Keratinocyte (primary cell): Measurements from ENCODE around the gene OS9. TPM values are rescaled to one million over a fixed set of nuclear protein-coding genes. Genes with fewer than 3 reads are reported as not detected.

Experiments
- DNase-seq: peaks from one replicate; pipeline ENCODE4 v3.0.0-alpha.2; 2011; ENCODE audit warnings: low read depth, missing footprints, low spot score
- FAIRE-seq: peaks from 2 replicates; lab custom pipeline; 2011; peaks lifted over from hg19 to GRCh38; lab: Jason Lieb, UNC
- H2AFZ ChIP-seq: 2 replicates; pipeline ENCODE4 v1.6.0; 2012; ENCODE audit warnings: low read length, control low read depth, inconsistent platforms; ENCODE audit not compliant: control insufficient read depth
- H3K27ac ChIP-seq: 2 replicates; pipeline ENCODE4 v1.5.1; 2011; ENCODE audit warnings: low read length; ENCODE audit not compliant: control insufficient read depth, insufficient read depth
- H3K27me3 ChIP-seq: 3 replicates; pipeline ENCODE4 v1.6.0; 2011; ENCODE audit warnings: low read length; ENCODE audit not compliant: control insufficient read depth, insufficient read depth; ENCODE audit errors: extremely low read depth
- H3K36me3 ChIP-seq, 2 experiments: 2 replicates in 1 of 2; 3 replicates in 1 of 2; pipeline ENCODE4 v1.5.1; 2011; ENCODE audit warnings: low read length in 2 of 2, mild to moderate bottlenecking in 1 of 2; ENCODE audit not compliant: control insufficient read depth in 2 of 2, insufficient read depth in 2 of 2; ENCODE audit errors: extremely low read depth in 1 of 2
- H3K4me1 ChIP-seq: 3 replicates; pipeline ENCODE4 v1.5.1; 2011; ENCODE audit warnings: low read length; ENCODE audit not compliant: control insufficient read depth, insufficient read depth; ENCODE audit errors: extremely low read depth
- H3K4me2 ChIP-seq: 3 replicates; pipeline ENCODE4 v1.6.0; 2011; ENCODE audit warnings: low read depth, low read length; ENCODE audit not compliant: control insufficient read depth, insufficient read depth; ENCODE audit errors: extremely low read depth
- H3K4me3 ChIP-seq, 3 experiments: fragments of 200-600 bp in 1 of 3; sonication (generic) in 1 of 3; 2 replicates in 2 of 3; 3 replicates in 1 of 3; pipeline ENCODE4 v1.5.1; 2011 to 2016; ENCODE audit warnings: low read length in 3 of 3, mild to moderate bottlenecking in 3 of 3, control low read depth in 2 of 3, inconsistent platforms in 1 of 3, low read depth in 1 of 3, mixed read lengths in 1 of 3, mixed run types in 1 of 3, moderate library complexity in 1 of 3; ENCODE audit not compliant: control insufficient read depth in 2 of 3, insufficient read depth in 2 of 3; ENCODE audit errors: extremely low read depth in 1 of 3
- H3K79me2 ChIP-seq: 2 replicates; pipeline ENCODE4 v1.6.0; 2012; ENCODE audit warnings: low read length; ENCODE audit not compliant: control insufficient read depth, insufficient read depth
- H3K9ac ChIP-seq: 3 replicates; pipeline ENCODE4 v1.6.0; 2011; ENCODE audit warnings: low read length; ENCODE audit not compliant: control insufficient read depth, insufficient read depth; ENCODE audit errors: extremely low read depth
- H3K9me1 ChIP-seq: 3 replicates; pipeline ENCODE4 v1.6.0; 2011; ENCODE audit warnings: low read length; ENCODE audit not compliant: control insufficient read depth, insufficient read depth; ENCODE audit errors: extremely low read depth
- H3K9me3 ChIP-seq: 2 replicates; pipeline ENCODE4 v1.5.1; 2012; ENCODE audit warnings: low read depth, low read length; ENCODE audit not compliant: control insufficient read depth
- H4K20me1 ChIP-seq: 3 replicates; pipeline ENCODE4 v1.6.0; 2011; ENCODE audit warnings: low read length; ENCODE audit not compliant: control insufficient read depth, insufficient read depth; ENCODE audit errors: extremely low read depth
- CTCF ChIP-seq, 3 experiments: IDR thresholded peaks in 1 of 3; conservative IDR thresholded peaks in 1 of 3; optimal IDR thresholded peaks in 1 of 3; 2 replicates in 2 of 3; 3 replicates in 1 of 3; pipeline versions ENCODE3 to v1.5.1; 2011; ENCODE audit warnings: low read length in 3 of 3, mild to moderate bottlenecking in 3 of 3, moderate library complexity in 2 of 3, control low read depth in 1 of 3, inconsistent platforms in 1 of 3; ENCODE audit not compliant: insufficient read depth in 2 of 3; ENCODE audit errors: extremely low read depth in 1 of 3
- EZH2 ChIP-seq: IDR thresholded peaks from one replicate; pipeline ENCODE4 v1.6.1; 2012; ENCODE audit warnings: inconsistent platforms, mild to moderate bottlenecking, low read length, moderate library complexity
- dilution Hi-C: fragments of 300-500 bp; cut with MboI; formaldehyde crosslinking; loops from one replicate; pipeline ENCODE4 v1.7.0; 2020; ENCODE audit warnings: low sequenced_read_pairs; ENCODE audit not compliant: extremely low pct_ligation_motif_present
- polyA plus RNA-seq, 5 experiments: library from polyadenylated mRNA; depleted of rRNA in 3 of 5; stranded (reverse) in 3 of 5; stranded (forward) in 1 of 5; unstranded in 1 of 5; fragments of >200 nt; gene quantifications; 1 replicate in 1 of 5; 2 replicates in 3 of 5; 3 replicates in 1 of 5; pipeline versions ENCODE4 v1.2.1 to v1.2.3, GENCODE V29; 2011 to 2012; ENCODE audit warnings: missing spikeins in 2 of 5, low read depth in 1 of 5, low replicate concordance in 1 of 5

The OS9 gene
- polyA plus RNA-seq, 1 donor (not counting 4 experiments of a cell fraction or from before 2014, with no cell fraction given) = 82.2 TPM

- DNase-seq (no peak), FAIRE-seq (no peak)
- peak overlapping the region; percentile 81 to 99 (median 97) for H3K4me3 ChIP-seq
- peak overlapping the region; percentile 98 for H3K27ac ChIP-seq
- no peaks in the 10 kb centered on the region for H3K9me3 ChIP-seq
- dilution Hi-C loops = loop anchor here (25.0 kb wide), 1 partner anchor 158 kb away; the partner anchor contains the start of gene PIP4K2C
- peak overlapping the region; percentile 31 for H2AFZ ChIP-seq
- H3K9ac ChIP-seq = peak overlapping the region; percentile 99
- H3K36me3 ChIP-seq = peaks cover 11 to 16% of the 10 kb centered on the region in 2 experiments
- H3K79me2 ChIP-seq = peaks cover 18% of the 10 kb centered on the region
- H4K20me1 ChIP-seq = no peaks in the 10 kb centered on the region
- H3K9me1 ChIP-seq = no peaks in the 10 kb centered on the region
- peaks cover 16% of the 10 kb centered on the region for H3K4me1 ChIP-seq
- peaks cover 5% of the 10 kb centered on the region for H3K27me3 ChIP-seq
- H3K4me2 ChIP-seq = peak overlapping the region; percentile 94
- TF ChIP-seq CTCF (optimal IDR thresholded peaks at IDR 0.05 in 1 of 3, IDR thresholded peaks at IDR 0.05 in 1 of 3, conservative IDR thresholded peaks at IDR 0.05 in 1 of 3; ENCODE audit: extremely low read depth in 1 of 3, insufficient read depth in 2 of 3, low read length in 3 of 3) (no peak), EZH2 (no peak)
Measured at GRCh38 chr12:57745485-57745881, 51.6 kb downstream of the OS9 start.

- Histone ChIP-seq H3K4me2 (peak overlapping the region; percentile 94), H4K20me1 (no peaks in the 10 kb centered on the region), H3K4me3 (peak overlapping the region; percentile 81 to 99 (median 97)), H3K79me2 (peaks cover 23% of the 10 kb centered on the region), H3K27ac (peak overlapping the region; percentile 98), H2AFZ (no peak overlapping the region), H3K9me3 (no peaks in the 10 kb centered on the region), H3K9me1 (no peaks in the 10 kb centered on the region), H3K4me1 (peaks cover 21% of the 10 kb centered on the region), H3K9ac (no peak overlapping the region), H3K36me3 (peaks cover 11 to 22% of the 10 kb centered on the region in 2 experiments), H3K27me3 (peaks cover under 1% of the 10 kb centered on the region)
- no peak for TF ChIP-seq EZH2
- TF ChIP-seq CTCF (optimal IDR thresholded peaks at IDR 0.05 in 1 of 3, IDR thresholded peaks at IDR 0.05 in 1 of 3, conservative IDR thresholded peaks at IDR 0.05 in 1 of 3; ENCODE audit: extremely low read depth in 1 of 3, insufficient read depth in 2 of 3, low read length in 3 of 3) = no peak
- dilution Hi-C loops = loop anchor here (25.0 kb wide), 1 partner anchor 159 kb away; the partner anchor contains the start of gene PIP4K2C
- FAIRE-seq (no peak), DNase-seq (no peak)
Measured at GRCh38 chr12:57746025-57746424, 52.1 kb downstream of the OS9 start.
